ENCODE measurements around the gene GAREM2.
A peak's percentile ranks its signal among the peaks of the same experiment; 100 is the strongest.

GAREM2 gene

GRCh38 chr2:26172871-26173775 is at the start of gene GAREM2:
Gene GAREM2, plus strand, starts transcription at chr2:26173088. Its CDS starts 133 bp downstream, at chr2:26173221.
- Histone ChIP-seq H3K36me3 (ENCODE audit: control insufficient read depth, low read length) (no peaks in the 10 kb centered on the region), H4K20me1 (ENCODE audit: control insufficient read depth, insufficient read depth, low read depth, low read length) (no peaks in the 10 kb centered on the region), H3K27ac (ENCODE audit: low read depth, low read length) (no peak within 1 kb of the TSS), H3K79me2 (ENCODE audit: control insufficient read depth, low read length) (no peaks in the 10 kb centered on the region), H3K4me3 (ENCODE audit: low read length) (0 out of 2 replicates have a peak within 1 kb of the TSS, but pooled peaks have one; percentile 32), H3K27me3 (ENCODE audit: control insufficient read depth, low read length) (peaks cover 22% of the 10 kb centered on the region), H3K4me2 (ENCODE audit: low read length) (peak within 1 kb of the TSS; percentile 39; the same call in 1 of the 2 replicates), H3F3A (ENCODE audit: control insufficient read depth, insufficient read depth) (no peaks in the 10 kb centered on the region), H3K9me3 (ENCODE audit: control insufficient read depth, insufficient read depth, low read length) (no peaks in the 10 kb centered on the region), H3K9me2 (replicated peaks; ENCODE audit: control insufficient read depth, low read length) (no peaks in the 10 kb centered on the region), H3K4me1 (ENCODE audit: control insufficient read depth, low read length) (no peaks in the 10 kb centered on the region; the same call in 1 of the 2 replicates)
- TF ChIP-seq EZH2phosphoT487 (IDR thresholded peaks at IDR 0.05; ENCODE audit: borderline replicate concordance, low read length), result no peak; the same call in 1 of the 2 replicates
- TF ChIP-seq CTCF (IDR thresholded peaks at IDR 0.05; ENCODE audit: low read depth, low read length, poor library complexity, severe bottlenecking), result no peak

GRCh38 chr2:26123426-26123825 is 49.5 kb upstream of the GAREM2 start:
- Histone ChIP-seq H3K9me2 (replicated peaks; ENCODE audit: control insufficient read depth, low read length) (no peaks in the 10 kb centered on the region), H3F3A (ENCODE audit: control insufficient read depth, insufficient read depth) (no peaks in the 10 kb centered on the region; the same call in 1 of the 2 replicates), H3K9me3 (ENCODE audit: control insufficient read depth, insufficient read depth, low read length) (no peaks in the 10 kb centered on the region), H4K20me1 (ENCODE audit: control insufficient read depth, insufficient read depth, low read depth, low read length) (peaks cover 11% of the 10 kb centered on the region), H3K27ac (ENCODE audit: low read depth, low read length) (no peak overlapping the region), H3K27me3 (ENCODE audit: control insufficient read depth, low read length) (no peaks in the 10 kb centered on the region), H3K4me2 (ENCODE audit: low read length) (no peak overlapping the region), H3K79me2 (ENCODE audit: control insufficient read depth, low read length) (peaks cover 22% of the 10 kb centered on the region), H3K4me1 (ENCODE audit: control insufficient read depth, low read length) (peaks cover 6% of the 10 kb centered on the region), H3K36me3 (ENCODE audit: control insufficient read depth, low read length) (peaks cover 30% of the 10 kb centered on the region), H3K4me3 (ENCODE audit: low read length) (no peak overlapping the region)
- no peak for TF ChIP-seq EZH2phosphoT487 (IDR thresholded peaks at IDR 0.05; ENCODE audit: borderline replicate concordance, low read length)
- no peak for TF ChIP-seq CTCF (IDR thresholded peaks at IDR 0.05; ENCODE audit: low read depth, low read length, poor library complexity, severe bottlenecking)

- peaks cover 37% of the 10 kb centered on the region for H3K36me3 ChIP-seq (ENCODE audit: control insufficient read depth, low read length)
- H3F3A ChIP-seq (ENCODE audit: control insufficient read depth, insufficient read depth), result no peaks in the 10 kb centered on the region; the same call in 1 of the 2 replicates
- H3K27me3 ChIP-seq (ENCODE audit: control insufficient read depth, low read length), result no peaks in the 10 kb centered on the region
- no peak overlapping the region for H3K4me2 ChIP-seq (ENCODE audit: low read length)
- H3K4me3 ChIP-seq (ENCODE audit: low read length), result no peak overlapping the region
- no peak for TF ChIP-seq CTCF (IDR thresholded peaks at IDR 0.05; ENCODE audit: low read depth, low read length, poor library complexity, severe bottlenecking)
- TF ChIP-seq EZH2phosphoT487 (IDR thresholded peaks at IDR 0.05; ENCODE audit: borderline replicate concordance, low read length), result no peak
- H3K9me2 ChIP-seq (replicated peaks; ENCODE audit: control insufficient read depth, low read length), result no peaks in the 10 kb centered on the region
- no peaks in the 10 kb centered on the region for H3K9me3 ChIP-seq (ENCODE audit: control insufficient read depth, insufficient read depth, low read length)
- H3K4me1 ChIP-seq (ENCODE audit: control insufficient read depth, low read length), result peaks cover 6% of the 10 kb centered on the region
- peaks cover 12% of the 10 kb centered on the region; the same call in 1 of the 2 replicates for H3K79me2 ChIP-seq (ENCODE audit: control insufficient read depth, low read length)
- H4K20me1 ChIP-seq (ENCODE audit: control insufficient read depth, insufficient read depth, low read depth, low read length), result peaks cover 11% of the 10 kb centered on the region
- H3K27ac ChIP-seq (ENCODE audit: low read depth, low read length), result no peak overlapping the region
Observed at GRCh38 chr2:26126074-26126473, 46.8 kb upstream of the GAREM2 start.
